HG03442 (cell line): ENCODE data around the gene KPNA4.
"Not testable (repeated sequence)": the region's sequence is repeated elsewhere in the genome, so short reads cannot be mapped to it uniquely, and the experiment has no call there.

Experiments
- ATAC-seq: cut with Tn5 transposase; IDR thresholded peaks from one replicate; pipeline ENCODE4 v1.9.1; 2021; ENCODE audit warnings: mild to moderate bottlenecking, moderate library complexity; ENCODE audit not compliant: unreplicated experiment

Gene KPNA4

DNA sequence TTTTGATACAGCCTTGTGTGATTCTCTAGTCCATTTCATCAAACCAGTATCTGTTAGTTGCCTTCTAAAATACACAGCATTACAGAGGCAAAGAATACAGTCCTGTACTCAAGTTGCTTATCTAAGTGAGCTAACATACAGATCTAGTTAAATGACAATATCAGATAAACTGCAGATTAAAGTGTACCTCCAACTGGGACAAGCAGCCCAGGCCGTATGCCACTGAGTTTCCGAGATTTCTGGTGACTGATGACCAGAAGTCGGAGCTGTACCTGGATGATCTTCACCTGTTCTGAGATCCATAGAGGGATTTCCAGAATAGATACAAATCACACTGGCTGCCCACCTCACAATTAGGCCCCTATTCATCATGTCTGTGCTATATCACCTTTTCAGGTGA, 109.5 kb downstream of the KPNA4 start:
- ATAC-seq, result no peak

DNA sequence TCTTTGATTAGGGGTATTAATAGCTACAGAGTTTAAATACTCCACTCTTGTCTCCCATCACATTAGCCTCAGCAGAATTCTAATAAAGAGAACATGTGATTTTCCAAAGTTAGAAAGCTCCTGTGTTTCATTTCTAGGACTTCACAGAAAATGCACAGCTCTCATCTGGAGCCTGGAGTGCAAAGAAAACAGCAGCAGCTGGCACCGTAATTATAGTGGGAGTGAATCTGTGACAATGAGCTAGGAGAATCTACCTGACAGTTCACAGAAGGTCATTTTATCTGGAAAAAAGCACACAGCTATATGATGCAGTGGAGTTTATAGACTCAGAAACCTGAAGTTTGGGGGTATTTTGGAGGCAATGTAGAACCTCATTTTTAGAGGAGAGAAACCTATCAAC, 110.4 kb downstream of the KPNA4 start:
- no peak for ATAC-seq

DNA sequence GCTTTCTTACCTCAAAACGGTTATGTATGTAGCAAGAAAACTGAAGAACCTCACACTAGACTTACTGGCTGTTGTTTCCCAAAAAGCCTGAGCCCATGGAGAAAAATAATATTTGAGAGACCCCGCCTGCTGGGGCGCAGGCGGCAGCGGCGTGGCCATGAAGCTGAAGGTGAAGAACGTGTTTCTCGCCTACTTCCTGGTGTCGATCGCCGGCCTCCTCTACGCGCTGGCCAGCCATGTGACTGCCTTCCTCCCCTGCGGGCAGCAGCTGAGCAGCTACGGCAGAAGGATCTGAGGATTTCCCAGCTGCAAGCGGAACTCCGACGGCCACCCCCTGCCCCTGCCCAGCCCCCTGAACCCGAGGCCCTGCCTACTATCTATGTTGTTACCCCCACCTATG, 113.1 kb downstream of the KPNA4 start:
- not testable (repeated sequence) for ATAC-seq

DNA sequence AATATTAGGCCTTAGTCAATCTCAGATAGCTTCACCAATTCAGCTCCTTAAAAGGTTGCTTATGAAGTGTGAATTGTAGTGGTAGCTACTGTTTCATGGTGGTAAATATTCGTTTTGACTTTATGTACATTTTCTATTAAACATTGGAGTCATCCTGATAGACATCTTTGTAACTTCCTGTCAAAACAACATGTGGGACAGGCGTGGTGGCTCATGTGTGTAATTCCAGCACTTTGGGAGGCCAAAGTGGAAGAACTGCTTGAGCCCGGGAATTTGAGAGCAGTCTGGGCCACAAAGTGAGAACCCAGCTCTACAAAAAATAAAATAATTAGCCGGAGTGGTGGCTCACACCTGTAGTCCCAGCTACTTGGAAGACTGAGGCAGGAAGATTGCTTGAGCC, 113.8 kb downstream of the KPNA4 start:
- ATAC-seq, result no peak

DNA sequence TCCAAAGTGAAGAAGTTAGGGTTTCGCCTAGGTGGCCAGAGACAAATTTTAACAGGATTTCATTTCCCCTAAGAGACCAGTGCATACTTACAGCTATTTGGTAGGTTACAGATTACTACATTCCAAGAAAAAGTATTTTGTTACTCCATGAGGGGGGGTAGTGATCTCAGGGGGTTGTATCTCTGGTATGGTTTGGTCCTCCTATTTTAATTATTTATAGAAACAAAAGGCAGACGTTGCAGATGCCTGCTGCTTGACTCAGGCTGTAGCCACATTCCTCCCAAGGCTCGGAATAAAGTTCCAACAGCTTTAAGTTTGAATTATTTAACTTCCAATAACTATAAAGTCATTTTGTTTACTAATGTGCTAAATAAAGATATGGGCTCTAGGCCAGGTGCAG, 114.5 kb downstream of the KPNA4 start:
- no peak for ATAC-seq

DNA sequence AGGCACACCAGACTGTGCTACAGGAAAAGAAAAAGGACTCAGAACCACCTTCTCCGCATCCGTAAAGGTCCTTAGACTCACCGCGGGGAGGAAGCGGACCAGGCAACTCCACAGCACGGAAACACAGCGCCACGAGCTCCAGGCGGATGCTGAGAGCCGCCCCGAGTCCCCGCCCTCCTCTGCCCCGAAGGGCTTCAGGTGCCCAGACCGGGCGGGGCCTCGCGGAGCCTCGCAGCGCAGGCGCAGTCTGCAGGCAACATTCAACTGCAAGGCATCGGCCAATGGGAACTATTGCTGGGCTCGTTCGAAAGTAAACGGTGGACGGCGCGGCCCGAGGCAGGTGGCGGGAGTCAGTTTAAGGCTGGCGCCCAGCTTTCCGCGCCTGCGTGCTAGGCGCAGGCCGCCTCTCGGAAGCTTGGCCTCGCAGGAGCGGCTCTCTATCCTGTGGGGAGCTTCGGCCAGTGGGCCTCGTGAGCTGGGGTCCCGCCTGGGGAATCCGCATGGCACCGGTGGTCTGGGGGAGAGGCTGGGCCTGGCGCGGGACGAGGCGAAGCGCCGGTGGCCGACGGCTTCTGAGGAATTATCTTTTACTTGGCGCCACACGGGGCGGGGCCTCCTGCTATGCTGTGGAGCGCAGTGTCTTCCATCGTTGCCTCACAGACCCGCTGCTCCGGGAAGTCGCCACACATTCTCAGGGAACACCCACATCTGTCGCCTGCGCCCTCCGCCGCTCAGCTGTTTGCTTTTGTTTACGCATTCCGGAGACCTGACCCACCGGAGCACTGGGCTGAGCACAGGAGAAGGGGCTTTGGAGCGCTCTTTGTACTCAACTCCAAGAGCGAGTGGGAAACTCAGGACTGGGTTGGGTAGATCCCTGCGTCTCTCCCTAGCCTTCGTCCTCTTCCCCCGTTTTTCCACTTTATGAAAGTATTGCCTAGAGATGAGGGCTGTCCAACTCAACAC, 115.5 kb downstream of the KPNA4 start, which contains the start of gene TRIM59:
Gene TRIM59, minus strand, starts transcription at position 151 of the 963 bp plus-strand sequence. CDS start 10,603 bp downstream, outside the sequence.
- peak; percentile 90 for ATAC-seq

DNA sequence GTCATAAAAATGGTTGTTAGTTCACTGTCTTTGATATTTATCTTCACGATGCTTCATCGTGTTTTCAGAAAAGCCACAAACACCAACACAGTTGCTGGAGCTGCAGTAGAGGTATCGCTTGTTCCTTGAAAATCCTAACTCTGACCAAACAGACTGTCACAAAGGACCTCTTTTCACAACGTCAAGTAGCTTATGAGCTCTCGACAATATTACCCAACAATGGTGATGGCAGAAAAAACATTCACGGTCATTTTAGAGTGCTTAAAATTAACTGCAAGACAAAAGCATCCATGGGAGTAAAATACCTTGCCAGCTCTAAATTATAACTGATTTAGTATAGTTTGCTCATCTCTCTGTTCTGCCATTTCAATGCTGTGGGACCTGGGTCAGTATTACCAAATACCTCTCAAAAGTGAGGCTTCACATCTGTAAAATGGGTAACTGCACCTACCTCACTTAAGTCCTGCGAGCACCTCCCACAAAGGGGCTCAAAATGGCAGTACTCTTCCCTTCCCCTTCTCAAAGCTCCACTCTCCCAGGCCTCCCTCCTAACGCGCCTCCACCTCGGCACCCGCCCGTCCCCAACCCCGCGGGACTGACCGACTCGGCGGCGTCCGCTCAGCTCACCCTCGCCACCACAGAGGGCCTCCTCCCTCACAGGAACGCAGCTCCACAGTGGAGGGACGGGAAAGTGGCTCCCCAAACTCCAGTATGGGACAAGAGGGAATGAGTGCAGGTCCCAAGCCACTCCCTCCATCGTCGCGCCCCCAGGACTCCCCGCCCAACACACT, 116.3 kb downstream of the KPNA4 start:
- ATAC-seq, result peak; percentile 39

DNA sequence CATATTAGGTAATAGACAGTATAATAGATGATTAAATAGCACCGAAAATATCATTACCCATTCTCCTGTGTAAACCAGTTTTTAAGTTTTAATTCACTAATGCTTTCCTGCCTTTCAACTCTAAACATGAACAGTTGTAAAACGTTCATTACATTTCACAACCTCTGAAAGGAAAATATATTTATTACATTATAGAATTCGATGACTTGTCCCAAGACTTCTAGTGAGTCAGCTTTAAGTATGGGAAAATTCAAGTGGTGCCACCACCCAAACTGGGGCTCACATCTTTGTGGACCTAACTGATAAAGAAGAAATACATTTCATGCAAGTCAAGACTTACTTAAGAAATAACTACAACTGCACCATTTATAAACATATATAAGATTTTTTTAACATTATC, 117.8 kb downstream of the KPNA4 start:
- no peak for ATAC-seq

DNA sequence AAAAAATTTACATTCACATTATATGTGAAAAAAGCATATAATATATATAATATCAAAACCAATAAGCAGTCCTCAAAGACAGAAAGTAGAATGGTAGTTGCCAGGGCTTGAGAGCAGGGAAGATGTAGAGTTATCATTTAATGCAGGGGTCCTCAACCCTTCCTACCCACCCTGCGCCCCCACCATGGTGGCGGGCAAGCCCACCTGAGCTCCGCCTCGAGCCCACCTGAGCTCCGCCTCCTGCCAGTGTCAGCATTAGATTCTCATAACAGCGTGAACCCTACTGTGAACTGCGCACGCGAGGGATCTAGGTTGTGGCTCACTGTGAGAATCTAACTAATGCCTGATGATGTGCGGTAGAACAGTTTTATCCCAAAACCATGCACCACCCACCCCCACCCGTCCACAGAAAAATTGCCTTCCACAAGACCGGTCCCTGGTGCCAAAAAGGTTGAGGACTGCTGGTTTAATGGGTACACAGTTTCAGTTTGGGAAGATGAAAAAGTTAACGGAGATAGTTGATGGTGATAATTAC, 118.8 kb downstream of the KPNA4 start:
- ATAC-seq, result no peak

DNA sequence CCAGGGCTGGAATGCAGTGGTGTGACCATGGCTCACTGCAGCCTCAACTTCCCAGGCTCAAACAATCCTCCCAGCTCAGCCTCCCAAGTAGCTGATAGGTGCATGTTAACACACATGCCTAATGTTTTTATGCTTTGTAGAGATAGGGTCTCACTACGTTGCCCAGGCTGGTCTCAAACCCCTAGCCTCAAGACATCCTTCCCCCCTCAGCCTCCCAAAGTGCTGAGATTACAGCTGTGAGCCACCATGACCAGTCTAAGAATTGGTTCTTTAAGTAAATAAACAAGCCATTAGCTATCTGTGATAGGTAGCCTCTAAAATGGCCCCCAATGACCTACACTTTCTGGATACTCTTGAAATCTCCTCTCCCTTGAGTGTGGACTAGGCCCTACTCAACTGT, 119.5 kb downstream of the KPNA4 start:
- ATAC-seq, result no peak
